Breast epithelium (tissue), 4 donors: ENCODE results near the gene FTO. TPM values are rescaled to one million over a fixed set of nuclear protein-coding genes. Genes with fewer than 3 reads are reported as not detected.

Experiments used
- DNase-seq, 2 donors: peaks; one replicate each; pipeline ENCODE4 v3.0.0-alpha.2; 2019; ENCODE audit warnings: low spot score in 2 of 2
- H3K27ac ChIP-seq, 2 donors: fragments of 200-600 bp; sonication (generic) in 1 of 2; one replicate each; pipeline ENCODE4 v1.5.1; 2016 to 2019; ENCODE audit warnings: mild to moderate bottlenecking in 1 of 2
- H3K27me3 ChIP-seq, 2 donors: fragments of 200-600 bp; sonication (generic) in 1 of 2; one replicate each; pipeline versions ENCODE4 v1.5.1 to v1.6.0; 2017 to 2019; ENCODE audit warnings: control low read depth in 1 of 2, mild to moderate bottlenecking in 1 of 2
- H3K36me3 ChIP-seq: fragments of 200-600 bp; one replicate; pipeline ENCODE4 v1.5.1; 2019
- H3K4me1 ChIP-seq, 2 donors: fragments of 200-600 bp; sonication (generic); one replicate each; pipeline ENCODE4 v1.5.1; 2016 to 2019; ENCODE audit warnings: control low read depth in 1 of 2
- H3K4me3 ChIP-seq, 3 donors: fragments of 200-600 bp; sonication (generic); 1 replicate in 2 of 3; 2 replicates in 1 of 3; pipeline ENCODE4 v1.5.1; 2016 to 2019; ENCODE audit warnings: mild to moderate bottlenecking in 3 of 3, moderate library complexity in 2 of 3
- H3K9me3 ChIP-seq, 2 donors: fragments of 200-600 bp; sonication (generic) in 1 of 2; one replicate each; pipeline ENCODE4 v1.5.1; 2016 to 2019; ENCODE audit warnings: control low read depth in 1 of 2
- CTCF ChIP-seq, 3 donors: fragments of 450-650 bp; IDR thresholded peaks; one replicate each; pipeline ENCODE4 v1.5.1; 2016 to 2017; ENCODE audit warnings: antibody characterized with exemption in 3 of 3, mild to moderate bottlenecking in 3 of 3, moderate library complexity in 3 of 3
- POLR2A ChIP-seq: fragments of 450-650 bp; IDR thresholded peaks from one replicate; pipeline ENCODE4 v1.6.1; 2016; ENCODE audit warnings: antibody characterized with exemption, mild to moderate bottlenecking, moderate library complexity
- POLR2AphosphoS5 ChIP-seq, 3 donors: sonication (generic); formaldehyde crosslinking; IDR thresholded peaks; one replicate each; pipeline ENCODE4 v1.6.1; 2017; ENCODE audit warnings: antibody characterized with exemption in 3 of 3
- intact Hi-C: fragments of 100-400 bp; cut with DNase I; formaldehyde crosslinking; loops from one replicate; pipeline ENCODE4 v1.15.1; 2023; ENCODE audit warnings: low total_unique reads
- total RNA-seq, 3 donors: library from RNA; depleted of rRNA; stranded (reverse); fragments of >200 nt; gene quantifications; one replicate each; pipeline ENCODE4 v1.1.0, GENCODE V29; 2016

Gene FTO
- total RNA-seq, 3 donors from 2014 or later, result 109 to 193 (median 174) TPM

- H3K4me3 ChIP-seq, result no peak overlapping the region
- intact Hi-C loops, result no loop called here
- TF ChIP-seq POLR2A, result no peak
- TF ChIP-seq POLR2AphosphoS5 (IDR thresholded peaks at IDR 0.05), result no peak
- no peak for TF ChIP-seq CTCF (IDR thresholded peaks at IDR 0.05)
- no peaks in the 10 kb centered on the region for H3K36me3 ChIP-seq
- H3K9me3 ChIP-seq, result no peaks in the 10 kb centered on the region
- DNase-seq, result no peak
- no peaks in the 10 kb centered on the region for H3K4me1 ChIP-seq
- no peaks in the 10 kb centered on the region for H3K27me3 ChIP-seq
- H3K27ac ChIP-seq, result no peak overlapping the region
These were observed 174.3 kb downstream of the FTO start for GRCh38 chr16:53878216-53878615.

DNA sequence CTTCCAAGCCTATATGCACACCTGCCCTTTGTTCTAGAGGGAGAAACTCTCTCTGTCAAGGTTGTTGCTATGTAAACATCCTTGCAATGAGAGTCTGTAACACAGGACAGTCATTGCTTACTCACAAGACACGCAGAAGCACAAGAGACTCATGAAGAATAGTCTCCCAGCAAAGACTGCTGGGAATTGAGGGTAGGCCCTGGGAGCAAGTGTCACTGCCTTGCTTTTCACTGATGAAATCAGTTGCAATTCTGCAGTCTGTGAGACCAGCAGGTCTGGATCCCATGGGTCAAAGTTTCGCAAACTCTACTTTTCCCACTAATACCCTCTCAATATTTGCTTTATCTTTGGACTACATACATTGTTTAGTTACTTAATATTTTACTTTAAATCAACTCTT is 177.4 kb downstream of the FTO start:
- no peak for TF ChIP-seq CTCF (IDR thresholded peaks at IDR 0.05)
- no peak for TF ChIP-seq POLR2AphosphoS5 (IDR thresholded peaks at IDR 0.05)
- TF ChIP-seq POLR2A, result no peak
- Histone ChIP-seq H3K36me3 (no peaks in the 10 kb centered on the region), H3K4me1 (no peaks in the 10 kb centered on the region), H3K27ac (no peak overlapping the region), H3K9me3 (no peaks in the 10 kb centered on the region), H3K27me3 (no peaks in the 10 kb centered on the region), H3K4me3 (no peak overlapping the region)
- no peak for DNase-seq
- intact Hi-C loops, result no loop called here

DNA sequence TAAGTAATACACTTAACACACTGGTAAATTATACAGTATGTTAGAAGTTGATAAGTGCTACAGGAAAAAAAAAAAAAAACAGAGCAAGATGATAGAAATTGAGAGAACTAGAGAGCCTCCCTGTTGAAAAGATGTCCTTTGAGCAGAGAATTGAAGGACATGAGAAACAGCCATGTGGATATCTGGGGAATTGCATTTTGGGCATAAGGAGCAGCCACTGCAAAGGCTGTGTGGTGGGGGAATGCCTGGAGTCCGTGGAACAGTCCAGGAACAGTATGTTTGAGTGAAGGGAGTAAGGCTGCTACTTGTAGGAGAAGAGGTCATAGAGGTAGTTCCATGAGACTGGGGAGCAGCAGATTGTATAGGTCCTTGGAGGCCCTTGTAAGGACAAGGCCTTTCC is 178.4 kb downstream of the FTO start:
- Histone ChIP-seq H3K4me3 (no peak overlapping the region), H3K9me3 (no peaks in the 10 kb centered on the region), H3K4me1 (no peaks in the 10 kb centered on the region), H3K27ac (no peak overlapping the region), H3K36me3 (no peaks in the 10 kb centered on the region), H3K27me3 (no peaks in the 10 kb centered on the region)
- TF ChIP-seq POLR2A (no peak), POLR2AphosphoS5 (IDR thresholded peaks at IDR 0.05) (no peak), CTCF (IDR thresholded peaks at IDR 0.05) (no peak)
- intact Hi-C loops, result no loop called here
- no peak for DNase-seq

GRCh38 chr16:53884748-53885147 is 180.8 kb downstream of the FTO start:
- intact Hi-C loops, result no loop called here
- Histone ChIP-seq H3K4me1 (no peaks in the 10 kb centered on the region), H3K9me3 (no peaks in the 10 kb centered on the region), H3K27ac (peak overlapping the region in 1 of 2 donors; percentile 54), H3K4me3 (no peak overlapping the region), H3K36me3 (no peaks in the 10 kb centered on the region), H3K27me3 (no peaks in the 10 kb centered on the region)
- TF ChIP-seq POLR2AphosphoS5 (IDR thresholded peaks at IDR 0.05), result no peak
- no peak for TF ChIP-seq CTCF (IDR thresholded peaks at IDR 0.05)
- TF ChIP-seq POLR2A, result no peak
- DNase-seq, result no peak

DNA sequence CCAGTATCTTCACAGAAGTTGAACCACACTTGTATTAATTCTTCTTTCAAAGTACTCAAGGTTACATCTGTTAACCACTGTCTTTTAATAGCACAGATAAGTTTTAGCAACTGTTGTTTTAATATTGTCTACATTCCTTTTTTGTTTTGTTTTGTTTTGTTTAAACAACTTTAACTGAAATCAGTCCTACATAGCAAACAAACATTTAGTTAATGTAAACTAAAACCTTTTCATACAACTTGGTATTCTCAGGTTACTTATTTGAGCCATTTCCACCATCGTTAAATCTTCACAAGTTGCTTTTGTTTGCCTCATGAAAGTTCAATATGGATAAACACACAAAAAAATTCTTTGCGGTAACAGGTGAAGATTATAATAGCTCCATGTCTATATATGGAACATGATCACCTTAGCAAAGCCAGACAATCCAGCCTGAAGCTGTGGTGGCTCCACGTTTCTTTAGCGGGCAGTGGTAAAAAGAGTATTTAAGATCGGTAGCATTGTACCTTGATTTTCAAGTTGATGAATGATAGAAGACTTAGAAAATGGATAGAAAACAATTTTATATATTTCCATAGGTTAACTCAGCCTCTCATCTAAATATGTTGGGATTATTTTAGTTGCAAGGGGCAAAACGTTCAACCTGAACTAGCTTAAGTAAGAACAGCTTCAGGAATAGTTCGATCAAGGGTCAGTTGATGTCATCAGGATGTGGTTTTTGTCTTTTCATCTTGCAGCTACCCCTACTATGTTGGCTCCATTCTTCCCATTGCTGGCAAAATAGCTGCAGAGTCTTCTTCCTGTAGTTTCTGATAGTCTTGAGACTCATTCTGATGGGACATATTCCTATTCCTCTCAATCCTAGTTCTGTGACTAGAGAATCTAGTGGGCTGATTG is 182.8 kb downstream of the FTO start:
- Histone ChIP-seq H3K36me3 (no peaks in the 10 kb centered on the region), H3K4me3 (no peak overlapping the region), H3K27ac (peak overlapping the region in 1 of 2 donors; percentile 0), H3K27me3 (no peaks in the 10 kb centered on the region), H3K9me3 (no peaks in the 10 kb centered on the region), H3K4me1 (no peaks in the 10 kb centered on the region)
- TF ChIP-seq CTCF (IDR thresholded peaks at IDR 0.05), result no peak
- no peak for TF ChIP-seq POLR2A
- TF ChIP-seq POLR2AphosphoS5 (IDR thresholded peaks at IDR 0.05), result no peak
- no peak for DNase-seq
- intact Hi-C loops, result no loop called here
